A549 treated with CpdA at 1 μM for 4 hours (cell line): ENCODE results near the gene TAS2R19. TPM values are rescaled to one million over a fixed set of nuclear protein-coding genes. Genes with fewer than 3 reads are reported as not detected.

ENCODE experiments used
- total RNA-seq: library from RNA; stranded (reverse); fragments of 200-300 nt; extraction: Qiagen RNA extraction; gene quantifications from 5 replicates; pipeline ENCODE4 v1.2.3, GENCODE V29; 2022; ENCODE audit warnings: low read depth

The TAS2R19 gene, protein sequence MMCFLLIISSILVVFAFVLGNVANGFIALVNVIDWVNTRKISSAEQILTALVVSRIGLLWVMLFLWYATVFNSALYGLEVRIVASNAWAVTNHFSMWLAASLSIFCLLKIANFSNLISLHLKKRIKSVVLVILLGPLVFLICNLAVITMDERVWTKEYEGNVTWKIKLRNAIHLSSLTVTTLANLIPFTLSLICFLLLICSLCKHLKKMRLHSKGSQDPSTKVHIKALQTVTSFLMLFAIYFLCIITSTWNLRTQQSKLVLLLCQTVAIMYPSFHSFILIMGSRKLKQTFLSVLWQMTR
- 0.08 to 0.27 TPM (median 0.16 TPM) in 3 of 5 replicates, not detected in the others for total RNA-seq

DNA sequence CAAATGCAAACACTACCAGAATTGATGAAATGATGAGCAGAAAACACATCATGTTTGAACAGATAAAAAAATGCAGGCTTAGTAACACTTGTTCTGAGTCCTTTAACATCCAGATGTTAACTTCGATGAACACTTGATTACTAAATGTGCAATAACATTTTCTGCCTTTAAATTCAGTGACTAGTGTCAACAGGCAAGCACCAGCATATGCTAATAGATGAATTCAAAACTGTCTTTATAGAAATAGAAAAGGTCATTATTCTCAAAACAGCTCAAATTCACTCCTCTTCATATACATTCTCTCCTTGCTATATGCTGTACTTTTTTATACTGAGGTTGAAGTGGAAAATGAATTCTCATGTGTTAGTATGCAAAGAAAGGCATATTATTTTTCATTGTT lies at the start of gene TAS2R19:
Gene TAS2R19 (minus strand): TSS at position 101 of the 400 bp plus-strand sequence. CDS start 49 bp downstream, at position 52.

DNA sequence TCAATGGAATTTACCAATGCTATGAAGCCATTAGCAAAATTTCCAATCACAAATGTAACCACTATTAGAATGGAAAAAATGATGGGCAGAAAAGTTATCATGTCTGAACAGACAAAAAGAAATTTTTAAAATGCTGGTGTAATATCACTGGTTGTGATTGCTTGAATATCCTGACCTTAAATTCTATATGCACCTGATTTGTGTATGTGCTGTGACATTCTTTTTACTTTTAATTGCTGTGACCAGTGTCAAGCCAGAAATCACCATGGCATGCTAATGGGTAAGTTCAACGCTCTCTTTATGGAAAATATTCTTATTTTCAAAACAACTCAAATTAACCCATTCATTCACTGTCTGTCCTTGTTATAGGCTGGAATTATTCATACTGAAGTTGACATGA lies 39.8 kb upstream of the TAS2R19 start, which contains the start of gene TAS2R46:
Gene TAS2R46 (minus strand): TSS at position 101 of the 400 bp plus-strand sequence. CDS start 0 bp downstream, at position 101.

GRCh38 chr12:11031307-11031706 lies 8.9 kb upstream of the TAS2R19 start, which contains the start of gene TAS2R31:
TAS2R31 (minus strand) TSS chr12:11031407; CDS start chr12:11031335, 72 bp downstream.

DNA sequence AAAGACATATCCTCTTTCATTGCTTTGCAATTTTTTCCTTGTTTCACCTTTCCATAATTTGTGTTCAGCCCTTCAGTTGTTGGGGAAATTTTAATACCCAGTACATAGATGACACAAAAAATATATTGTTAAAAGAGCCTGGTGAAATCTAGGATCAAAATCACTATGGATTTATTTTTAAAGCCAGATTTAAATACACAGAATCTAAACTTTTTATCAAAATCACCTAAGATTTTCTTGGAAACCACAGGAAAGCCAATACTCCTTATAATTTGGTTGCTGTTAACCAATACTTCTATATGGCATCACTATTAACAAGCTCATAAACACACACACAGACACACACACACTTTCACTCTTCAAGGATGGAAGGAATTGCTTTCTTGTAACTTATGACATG lies 24.2 kb downstream of the TAS2R19 start, which contains the start of gene TAS2R20:
Gene TAS2R20 (minus strand): TSS at position 101 of the 400 bp plus-strand sequence. CDS start 429 bp downstream, outside the sequence.

DNA sequence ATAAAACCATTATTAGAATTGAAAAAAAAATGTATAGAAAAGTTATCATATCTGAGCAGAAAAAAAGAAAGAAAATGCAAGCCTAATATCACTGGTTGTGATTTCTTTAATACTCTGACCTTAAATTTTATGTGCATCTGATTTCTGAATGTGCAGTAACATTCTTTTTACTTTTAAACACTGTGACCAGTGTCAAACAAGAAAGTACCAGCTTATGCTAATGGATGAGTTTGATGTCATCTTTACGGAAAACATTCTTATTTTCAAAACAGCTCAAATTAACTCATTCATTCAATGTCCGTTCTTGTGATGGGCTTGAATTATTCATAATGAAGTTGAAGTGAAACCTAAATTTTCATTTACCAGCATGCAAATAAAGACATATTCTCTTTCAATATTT lies 35.6 kb downstream of the TAS2R19 start, which contains the start of gene TAS2R50:
Gene TAS2R50 (minus strand): TSS at position 101 of the 400 bp plus-strand sequence. CDS start 52 bp downstream, at position 49.

Other genes starting within 250 kb of the TAS2R19 start
- gene TAS2R7, start 220.0 kb downstream of the TAS2R19 start, total RNA-seq: not detected in 5 replicates
- gene TAS2R8, start 215.3 kb downstream of the TAS2R19 start, total RNA-seq: not detected in 5 replicates
- not detected in 5 replicates for gene TAS2R9, start 212.5 kb downstream of the TAS2R19 start, total RNA-seq
- 0.05 TPM in 1 of 5 replicates, not detected in the others for gene TAS2R10, start 196.3 kb downstream of the TAS2R19 start, total RNA-seq
- gene PRR4, start 173.1 kb downstream of the TAS2R19 start, total RNA-seq: 1.5 to 4.3 TPM (median 3.3 TPM) in 5 replicates
- 1.6 to 3.8 TPM (median 3.1 TPM) in 5 replicates for gene PRH1, start 138.4 kb downstream of the TAS2R19 start, total RNA-seq
- gene TAS2R13, start 113.1 kb downstream of the TAS2R19 start, total RNA-seq: not detected in 5 replicates
- 0.24 to 0.34 TPM (median 0.31 TPM) in 3 of 5 replicates, not detected in the others for gene PRH2, start 93.4 kb downstream of the TAS2R19 start, total RNA-seq
- 0.57 to 0.98 TPM (median 0.75 TPM) in 5 replicates for gene TAS2R14, start 83.4 kb downstream of the TAS2R19 start, total RNA-seq
- not detected in 5 replicates for gene TAS2R50, start 35.7 kb downstream of the TAS2R19 start, total RNA-seq
- gene TAS2R20, start 24.3 kb downstream of the TAS2R19 start, total RNA-seq: 0.08 to 0.35 TPM (median 0.15 TPM) in 3 of 5 replicates, not detected in the others
- 0.08 to 0.13 TPM in 2 of 5 replicates, not detected in the others for gene TAS2R31, start 8.8 kb upstream of the TAS2R19 start, total RNA-seq
- gene TAS2R46, start 39.7 kb upstream of the TAS2R19 start, total RNA-seq: not detected in 5 replicates
- not detected in 5 replicates for gene TAS2R43, start 69.7 kb upstream of the TAS2R19 start, total RNA-seq
- not detected in 5 replicates for gene TAS2R30, start 112.0 kb upstream of the TAS2R19 start, total RNA-seq
- 8.1 to 9.0 TPM (median 8.7 TPM) in 5 replicates for gene SMIM10L1, start 148.6 kb upstream of the TAS2R19 start, total RNA-seq
- gene TAS2R42, start 164.3 kb upstream of the TAS2R19 start, total RNA-seq: not detected in 5 replicates
- not detected in 5 replicates for gene PRB3, start 247.1 kb upstream of the TAS2R19 start, total RNA-seq